Esophagus mucosa (tissue), 1 donor: ENCODE measurements around the gene CELF5. TPM values are rescaled to one million over a fixed set of nuclear protein-coding genes. Genes with fewer than 3 reads are reported as not detected.

Source experiments
- ATAC-seq: fragments of 200-7000 bp; cut with Tn5 transposase; one replicate; pipeline ENCODE4 v1.9.1; 2020
- total RNA-seq: library from RNA; stranded (reverse); gene quantifications from one replicate; pipeline ENCODE4 v1.2.4, GENCODE V29; 2023
- donor health status: DM: yes; HTN: yes; CAD: no.

CELF5 gene
- total RNA-seq, 1 donor from 2014 or later = not detected

- no peak for ATAC-seq
These were observed 20.6 kb downstream of the CELF5 start for GRCh38 chr19:3245050-3245449.

- ATAC-seq = no peak
These were observed 24.4 kb downstream of the CELF5 start for GRCh38 chr19:3248728-3249326.

- ATAC-seq = peak; percentile 31
These were observed 24.9 kb downstream of the CELF5 start for GRCh38 chr19:3249408-3249807.

- ATAC-seq = peak; percentile 43
These were observed 26.2 kb downstream of the CELF5 start for GRCh38 chr19:3250675-3251074.

GRCh38 chr19:3251229-3251628 lies 26.8 kb downstream of the CELF5 start:
- ATAC-seq = no peak

- ATAC-seq = no peak
These were observed 28.2 kb downstream of the CELF5 start for GRCh38 chr19:3252650-3253049.

GRCh38 chr19:3253270-3253669 lies 28.8 kb downstream of the CELF5 start:
- ATAC-seq = no peak

GRCh38 chr19:3254520-3254919 lies 30.1 kb downstream of the CELF5 start:
- ATAC-seq = no peak

- ATAC-seq = no peak
These were observed 32.6 kb downstream of the CELF5 start for GRCh38 chr19:3257071-3257470.

GRCh38 chr19:3262362-3262761 lies 37.9 kb downstream of the CELF5 start:
- ATAC-seq = no peak

GRCh38 chr19:3263866-3264265 lies 39.4 kb downstream of the CELF5 start:
- ATAC-seq = no peak

- ATAC-seq = no peak
These were observed 41.0 kb downstream of the CELF5 start for GRCh38 chr19:3265432-3265831.

- ATAC-seq = no peak
These were observed 41.7 kb downstream of the CELF5 start for GRCh38 chr19:3266092-3266693.

- no peak for ATAC-seq
These were observed 42.5 kb downstream of the CELF5 start for GRCh38 chr19:3266792-3267514.

GRCh38 chr19:3268326-3268725 lies 43.9 kb downstream of the CELF5 start:
- no peak for ATAC-seq

- no peak for ATAC-seq
These were observed 44.3 kb downstream of the CELF5 start for GRCh38 chr19:3268763-3269162.

GRCh38 chr19:3269916-3270671 lies 45.6 kb downstream of the CELF5 start:
- no peak for ATAC-seq

- no peak for ATAC-seq
These were observed 46.4 kb downstream of the CELF5 start for GRCh38 chr19:3270902-3271301.

- no peak for ATAC-seq
These were observed 48.0 kb downstream of the CELF5 start for GRCh38 chr19:3272401-3272931.

GRCh38 chr19:3272952-3273351 lies 48.5 kb downstream of the CELF5 start:
- no peak for ATAC-seq

- no peak for ATAC-seq
These were observed 49.9 kb downstream of the CELF5 start for GRCh38 chr19:3274245-3274941.

- no peak for ATAC-seq
These were observed 50.6 kb downstream of the CELF5 start for GRCh38 chr19:3274942-3275582.
